ENCODE measurements around the gene PDSS2. TPM values are rescaled to one million over a fixed set of nuclear protein-coding genes. Genes with fewer than 3 reads are reported as not detected.

The PDSS2 gene
- total RNA-seq, 2 experiments from 2014 or later = 11.4 to 11.7 TPM

- no peak for DNase-seq
- CTCF ChIA-PET = no interaction called here
- Mint-ChIP-seq H3K27ac (no peak overlapping the region), H3K4me3 (no peak overlapping the region), H3K36me3 (ENCODE audit: low read depth) (no peaks in the 10 kb centered on the region), H3K9me3 (ENCODE audit: low read depth) (no peaks in the 10 kb centered on the region), H3K4me1 (peaks cover 3% of the 10 kb centered on the region), H3K27me3 (no peaks in the 10 kb centered on the region)
- ATAC-seq = no peak
- POLR2A ChIA-PET = no interaction called here
- intact Hi-C loops (cut with DNase I, micrococcal nuclease) = no loop called here
Observed at GRCh38 chr6:107108201-107108890, 351.0 kb downstream of the PDSS2 start.

GRCh38 chr6:107107791-107108190 lies 351.6 kb downstream of the PDSS2 start:
- Mint-ChIP-seq H3K36me3 (ENCODE audit: low read depth) (no peaks in the 10 kb centered on the region), H3K4me1 (no peaks in the 10 kb centered on the region), H3K4me3 (no peak overlapping the region), H3K27me3 (no peaks in the 10 kb centered on the region), H3K27ac (no peak overlapping the region), H3K9me3 (ENCODE audit: low read depth) (no peaks in the 10 kb centered on the region)
- intact Hi-C loops (cut with DNase I, micrococcal nuclease) = no loop called here
- POLR2A ChIA-PET = no interaction called here
- CTCF ChIA-PET = no interaction called here
- no peak for DNase-seq
- ATAC-seq = no peak

GRCh38 chr6:107106165-107106564 lies 353.2 kb downstream of the PDSS2 start:
- ChIA-PET POLR2A (no interaction called here), CTCF (no interaction called here)
- no peaks in the 10 kb centered on the region for H3K9me3 Mint-ChIP-seq (ENCODE audit: low read depth)

DNA sequence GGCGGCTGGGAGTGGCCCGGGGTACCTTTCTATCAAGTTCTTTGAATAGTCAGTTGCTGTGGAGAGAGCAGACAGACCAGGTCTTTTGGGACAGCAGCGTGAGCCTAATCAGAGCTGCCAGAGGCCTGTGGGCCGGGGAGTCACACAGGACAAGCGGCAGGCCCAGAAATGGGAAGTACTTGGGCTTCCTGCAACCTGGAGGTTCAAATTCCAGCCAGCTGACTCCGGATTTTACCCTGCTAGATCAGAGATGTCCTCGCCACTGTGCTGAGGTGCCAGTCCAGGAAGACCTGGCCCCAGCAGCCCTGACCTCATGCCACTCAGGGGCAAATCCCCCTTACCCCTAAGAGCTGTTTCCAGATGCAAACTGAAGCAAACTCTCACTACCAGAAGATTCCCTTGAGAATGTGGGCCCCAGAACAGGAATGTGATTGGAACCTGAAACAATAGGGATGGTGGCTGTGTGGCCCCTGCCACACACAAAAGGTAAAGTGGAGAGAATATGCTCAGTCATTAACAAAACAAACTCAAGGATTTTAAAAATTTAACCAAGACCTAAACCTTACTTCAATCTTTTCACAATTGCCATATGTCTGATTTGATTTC lies 353.8 kb downstream of the PDSS2 start:
- no peak overlapping the region for H3K27ac Mint-ChIP-seq
- no peaks in the 10 kb centered on the region for H3K4me1 Mint-ChIP-seq
- ATAC-seq (no peak), DNase-seq (no peak)
- ChIA-PET CTCF (no interaction called here), POLR2A (no interaction called here)
- intact Hi-C loops (cut with DNase I, micrococcal nuclease) = no loop called here
- no peaks in the 10 kb centered on the region for H3K36me3 Mint-ChIP-seq (ENCODE audit: low read depth)
- no peaks in the 10 kb centered on the region for H3K9me3 Mint-ChIP-seq (ENCODE audit: low read depth)
- no peaks in the 10 kb centered on the region for H3K27me3 Mint-ChIP-seq
- no peak overlapping the region for H3K4me3 Mint-ChIP-seq

More at GRCh38 chr6:107106165-107106564, 353.2 kb downstream of the PDSS2 start:
- intact Hi-C loops (cut with DNase I, micrococcal nuclease) = no loop called here
- H3K36me3 Mint-ChIP-seq (ENCODE audit: low read depth) = no peaks in the 10 kb centered on the region
- H3K27ac Mint-ChIP-seq = no peak overlapping the region
- no peak overlapping the region for H3K4me3 Mint-ChIP-seq
- DNase-seq = no peak
- no peaks in the 10 kb centered on the region for H3K4me1 Mint-ChIP-seq
- no peak for ATAC-seq
- no peaks in the 10 kb centered on the region for H3K27me3 Mint-ChIP-seq

GRCh38 chr6:107103082-107103481 lies 356.3 kb downstream of the PDSS2 start:
- Mint-ChIP-seq H3K36me3 (ENCODE audit: low read depth) (no peaks in the 10 kb centered on the region), H3K4me3 (no peak overlapping the region), H3K4me1 (peaks cover 10% of the 10 kb centered on the region), H3K9me3 (ENCODE audit: low read depth) (no peaks in the 10 kb centered on the region), H3K27ac (no peak overlapping the region), H3K27me3 (no peaks in the 10 kb centered on the region)
- POLR2A ChIA-PET = no interaction called here
- no peak for ATAC-seq
- no peak for DNase-seq
- CTCF ChIA-PET = interaction anchor here (1.8 kb wide), 1 partner anchor 11 kb away, joined by 5 read pairs; no protein-coding TSS in a partner anchor
- intact Hi-C loops (cut with DNase I, micrococcal nuclease) = no loop called here

Other genes with a start within 250 kb of the PDSS2 start
- gene SOBP, start 30.6 kb upstream of the PDSS2 start, total RNA-seq = under 1 TPM; 0.23 to 0.49 TPM

All from activated CD4-positive, alpha-beta T cell treated with anti-CD3 and anti-CD28 coated beads for 36 hours (primary cell).